SK-N-SH (cell line): ENCODE measurements around the gene SLC1A2.

ENCODE experiments used
- CTCF ChIP-seq: fragments of 200-600 bp; sonication (generic); IDR thresholded peaks from 2 replicates; pipeline ENCODE4 v1.6.1; 2017; ENCODE audit warnings: antibody characterized with exemption, mild to moderate bottlenecking, moderate library complexity
- EP300 ChIP-seq, 2 experiments: IDR thresholded peaks; 2 replicates each; pipeline versions ENCODE4 v1.4.0 to v1.6.1; 2012; ENCODE audit warnings: borderline replicate concordance in 1 of 2, low read depth in 1 of 2, low read length in 1 of 2
- FOXM1 ChIP-seq: IDR thresholded peaks from 2 replicates; pipeline ENCODE4 v1.4.0; 2012; ENCODE audit warnings: low read depth, mild to moderate bottlenecking
- MXI1 ChIP-seq: IDR thresholded peaks from 2 replicates; pipeline ENCODE4 v1.6.1; 2012; ENCODE audit warnings: mild to moderate bottlenecking, low read depth, low read length, improper control_type of control experiment
- RAD21 ChIP-seq: IDR thresholded peaks from 2 replicates; pipeline ENCODE4 v1.6.1; 2012; ENCODE audit warnings: mild to moderate bottlenecking, low read length
- SIN3A ChIP-seq: IDR thresholded peaks from 2 replicates; pipeline ENCODE4 v1.6.1; 2012; ENCODE audit warnings: low read depth, mild to moderate bottlenecking, low read length, moderate library complexity, borderline replicate concordance
- TF ChIP-seq, protein P1 (sequence below): fragments of 150-350 bp; IDR thresholded peaks from 2 replicates; pipeline ENCODE4 v1.6.1; 2017; ENCODE audit warnings: antibody characterized with exemption, low read length, low read depth, borderline replicate concordance

- TF ChIP-seq MXI1, result no peak
- TF ChIP-seq RAD21, result no peak
- no peak for TF ChIP-seq CTCF
- TF ChIP-seq SIN3A, result no peak
- no peak for TF ChIP-seq FOXM1
- TF ChIP-seq, protein P1, sequence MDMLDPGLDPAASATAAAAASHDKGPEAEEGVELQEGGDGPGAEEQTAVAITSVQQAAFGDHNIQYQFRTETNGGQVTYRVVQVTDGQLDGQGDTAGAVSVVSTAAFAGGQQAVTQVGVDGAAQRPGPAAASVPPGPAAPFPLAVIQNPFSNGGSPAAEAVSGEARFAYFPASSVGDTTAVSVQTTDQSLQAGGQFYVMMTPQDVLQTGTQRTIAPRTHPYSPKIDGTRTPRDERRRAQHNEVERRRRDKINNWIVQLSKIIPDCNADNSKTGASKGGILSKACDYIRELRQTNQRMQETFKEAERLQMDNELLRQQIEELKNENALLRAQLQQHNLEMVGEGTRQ, result no peak
- no peak for TF ChIP-seq EP300 (IDR thresholded peaks at IDR 0.05; ENCODE audit: borderline replicate concordance in 1 of 2, low read depth in 1 of 2, low read length in 1 of 2)
Measured at GRCh38 chr11:35354644-35355043, 64.7 kb downstream of the SLC1A2 start.
